IMR-90 (cell line): ENCODE measurements around the gene ZC2HC1C. TPM values are rescaled to one million over a fixed set of nuclear protein-coding genes. Genes with fewer than 3 reads are reported as not detected.

Source experiments
- ATAC-seq: fragments of 200-7000 bp; cut with Tn5 transposase; 2 replicates; pipeline ENCODE4 v1.9.1; 2020; ENCODE audit warnings: low read depth, mild to moderate bottlenecking, moderate library complexity
- BruUV-seq: library from RNA; stranded (reverse); fragments of 400-500 nt; replicated peaks from 2 replicates; lab custom pipeline; 2021; lab: Mats Ljungman, UMichigan
- CTCF ChIA-PET: fragments of 300-600 bp; formaldehyde crosslinking; extraction: SDS; loops from one replicate; lab custom pipeline; 2021; ENCODE audit warnings: antibody characterized with exemption; lab: Yijun Ruan, JAX
- POLR2A ChIA-PET: fragments of 300-600 bp; sonication (Branson Sonifier 250); formaldehyde crosslinking; loops from one replicate; lab custom pipeline; 2022; ENCODE audit warnings: antibody characterized with exemption; ENCODE audit not compliant: unreplicated experiment; lab: Charles Lee
- DNase-seq: peaks from one replicate; pipeline ENCODE4 v3.0.0; 2013
- H2AFZ ChIP-seq: replicated peaks from 2 replicates; pipeline ENCODE3; 2013; ENCODE audit warnings: low read length, mild to moderate bottlenecking; ENCODE audit not compliant: poor library complexity
- H2AK5ac ChIP-seq: 2 replicates; pipeline ENCODE4 v1.6.1; 2013; ENCODE audit warnings: low read depth, low read length, inconsistent platforms
- H2AK9ac ChIP-seq: replicated peaks from 2 replicates; pipeline ENCODE3; 2013; ENCODE audit warnings: mild to moderate bottlenecking, low read depth, low read length, moderate library complexity; ENCODE audit not compliant: poor library complexity
- H2BK120ac ChIP-seq: 2 replicates; pipeline ENCODE4 v1.6.1; 2013; ENCODE audit warnings: low read depth, low read length, inconsistent platforms
- H2BK15ac ChIP-seq: 3 replicates; pipeline ENCODE4 v1.6.1; 2013; ENCODE audit warnings: low read depth, low read length, inconsistent platforms
- H2BK20ac ChIP-seq: 2 replicates; pipeline ENCODE4 v1.6.1; 2013; ENCODE audit warnings: low read depth, mild to moderate bottlenecking, inconsistent platforms, low read length, moderate library complexity
- H2BK5ac ChIP-seq: 2 replicates; pipeline ENCODE4 v1.6.1; 2013; ENCODE audit warnings: mild to moderate bottlenecking, low read depth, low read length, inconsistent platforms; ENCODE audit not compliant: poor library complexity, severe bottlenecking
- H3K14ac ChIP-seq: replicated peaks from 2 replicates; pipeline ENCODE4 v1.6.1; 2013; ENCODE audit warnings: low read depth, low read length, inconsistent platforms
- H3K18ac ChIP-seq: 2 replicates; pipeline ENCODE4 v1.6.1; 2013; ENCODE audit warnings: low read depth, low read length, control low read depth
- H3K23ac ChIP-seq: 2 replicates; pipeline ENCODE4 v1.6.1; 2013; ENCODE audit warnings: low read depth, low read length, inconsistent platforms
- H3K27ac ChIP-seq: 2 replicates; pipeline ENCODE4 v1.5.1; 2013; ENCODE audit warnings: mild to moderate bottlenecking, control low read depth, low read length; ENCODE audit not compliant: insufficient read depth
- H3K27me3 ChIP-seq: 2 replicates; pipeline ENCODE4 v1.6.1; 2013; ENCODE audit warnings: low read length; ENCODE audit not compliant: control insufficient read depth, insufficient read depth
- H3K36me3 ChIP-seq: 2 replicates; pipeline ENCODE4 v1.6.1; 2013; ENCODE audit warnings: low read length, mixed read lengths; ENCODE audit not compliant: control insufficient read depth, insufficient read depth
- H3K4ac ChIP-seq: 2 replicates; pipeline ENCODE4 v1.6.1; 2013; ENCODE audit warnings: low read depth, low read length, inconsistent platforms
- H3K4me1 ChIP-seq: 2 replicates; pipeline ENCODE4 v1.6.1; 2013; ENCODE audit warnings: low read length, mixed read lengths; ENCODE audit not compliant: control insufficient read depth, insufficient read depth
- H3K4me2 ChIP-seq: 2 replicates; pipeline ENCODE4 v1.6.1; 2013; ENCODE audit warnings: low read depth, mild to moderate bottlenecking, control low read depth, low read length, moderate library complexity
- H3K4me3 ChIP-seq: 2 replicates; pipeline ENCODE4 v1.5.1; 2013; ENCODE audit warnings: low read depth, mild to moderate bottlenecking, control low read depth, low read length, moderate library complexity; ENCODE audit not compliant: insufficient read depth
- H3K56ac ChIP-seq: 2 replicates; pipeline ENCODE4 v1.6.1; 2013; ENCODE audit warnings: low read length, inconsistent platforms; ENCODE audit not compliant: insufficient read depth; ENCODE audit errors: extremely low read depth
- H3K79me1 ChIP-seq, 2 experiments: 2 replicates each; pipeline ENCODE4 v1.6.1; 2013; ENCODE audit warnings: low read length in 2 of 2, inconsistent platforms in 1 of 2, low read depth in 1 of 2
- H3K9ac ChIP-seq: 2 replicates; pipeline ENCODE4 v1.6.1; 2013; ENCODE audit warnings: low read depth, low read length, control low read depth
- H3K9me1 ChIP-seq: 2 replicates; pipeline ENCODE4 v1.6.1; 2013; ENCODE audit warnings: low read length, inconsistent platforms; ENCODE audit not compliant: insufficient read depth
- H3K9me3 ChIP-seq: 2 replicates; pipeline ENCODE4 v1.6.1; 2013; ENCODE audit warnings: low read length; ENCODE audit not compliant: control insufficient read depth, insufficient read depth
- H4K20me1 ChIP-seq: 2 replicates; pipeline ENCODE4 v1.6.1; 2013; ENCODE audit warnings: low read length, inconsistent platforms; ENCODE audit not compliant: insufficient read depth
- H4K5ac ChIP-seq: 2 replicates; pipeline ENCODE4 v1.6.1; 2013; ENCODE audit warnings: mild to moderate bottlenecking, low read depth, low read length, control low read depth
- H4K8ac ChIP-seq, 2 experiments: 2 replicates each; pipeline ENCODE4 v1.6.1; 2013; ENCODE audit warnings: low read depth in 2 of 2, low read length in 2 of 2, control low read depth in 1 of 2, inconsistent platforms in 1 of 2
- H4K91ac ChIP-seq: 2 replicates; pipeline ENCODE4 v1.6.1; 2013; ENCODE audit warnings: low read depth, low read length, inconsistent platforms; ENCODE audit not compliant: insufficient read depth
- CEBPB ChIP-seq: IDR thresholded peaks from 2 replicates; pipeline ENCODE4 v1.6.1; 2012; ENCODE audit warnings: low read depth, low read length, improper control_type of control experiment
- MXI1 ChIP-seq: IDR thresholded peaks from 2 replicates; pipeline ENCODE4 v1.6.1; 2012; ENCODE audit warnings: low read depth, mild to moderate bottlenecking, low read length, moderate library complexity, borderline replicate concordance
- RAD21 ChIP-seq: IDR thresholded peaks from 2 replicates; pipeline ENCODE4 v1.6.1; 2012; ENCODE audit warnings: low read length, improper control_type of control experiment
- RFX5 ChIP-seq: IDR thresholded peaks from 2 replicates; pipeline ENCODE4 v1.8.0; 2012; ENCODE audit warnings: low read depth, mild to moderate bottlenecking, low read length, moderate library complexity
- WGBS, 2 experiments: methylation state at CpG; one replicate each; pipeline versions ENCODE4 v1.1.5 to v1.1.7; 2013; ENCODE audit warnings: missing lambda C conversion rate in 2 of 2; ENCODE audit not compliant: insufficient read length in 1 of 2; ENCODE audit errors: extremely low coverage in 2 of 2; 5-methylcytosine and 5-hydroxymethylcytosine counted together
- dilution Hi-C: fragments of 300-500 bp; cut with HindIII; formaldehyde crosslinking; loops from one replicate; pipeline ENCODE4 v1.14.3; 2018; ENCODE audit warnings: low sequenced_read_pairs; ENCODE audit not compliant: unreplicated experiment
- in situ Hi-C: fragments of 300-500 bp; cut with MboI; formaldehyde crosslinking; loops from 3 replicates; pipeline ENCODE4 v1.14.3; 2019; ENCODE audit warnings: low sequenced_read_pairs, inconsistent platforms, mixed read lengths
- intact Hi-C: fragments of 100-400 bp; cut with micrococcal nuclease; formaldehyde crosslinking; loops from 2 replicates; pipeline ENCODE4 v1.10.0; 2022
- polyA plus RNA-seq, 3 experiments: library from polyadenylated mRNA; depleted of rRNA; stranded (reverse); fragments of >200 nt; gene quantifications; 2 replicates each; pipeline ENCODE4 v1.2.3, GENCODE V29; 2012; ENCODE audit warnings: low replicate concordance in 1 of 3
- total RNA-seq: library from RNA; depleted of rRNA; stranded (reverse); fragments of >200 nt; gene quantifications from 2 replicates; pipeline ENCODE4 v1.2.3, GENCODE V29; 2012
- TF ChIP-seq, protein P1 (sequence below): fragments of 150-350 bp; IDR thresholded peaks from 2 replicates; pipeline ENCODE4 v1.6.1; 2016; ENCODE audit warnings: low read depth, mild to moderate bottlenecking, low read length, moderate library complexity, borderline replicate concordance

Gene ZC2HC1C
- total and polyA plus RNA-seq, 2 of the 4 experiments (the other 2 are of a cell fraction), result 0.15 to 0.54 TPM

DNA sequence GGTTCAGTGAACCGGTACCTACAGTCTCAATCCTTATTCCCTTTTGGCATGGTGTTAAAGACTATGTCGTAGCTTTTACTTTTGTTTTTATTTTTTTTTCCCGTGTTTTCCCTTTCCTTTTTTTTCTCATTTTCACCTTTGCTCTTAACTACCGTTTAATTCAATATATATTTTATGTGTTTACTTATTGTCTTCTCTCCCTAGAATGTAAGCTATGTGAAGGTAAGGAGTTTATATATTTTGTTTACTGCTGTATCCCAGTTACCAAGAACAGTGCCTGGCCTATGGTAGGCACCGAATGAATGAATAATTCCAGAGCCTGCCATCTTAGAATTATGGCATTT lies 17.9 kb upstream of the ZC2HC1C start:
- Histone ChIP-seq H2BK20ac (no peak overlapping the region), H3K56ac (no peak overlapping the region), H3K27me3 (no peaks in the 10 kb centered on the region), H3K14ac (no peak overlapping the region), H2BK120ac (no peak overlapping the region), H2AK5ac (no peak overlapping the region), H2BK15ac (no peak overlapping the region), H4K91ac (no peak overlapping the region), H3K79me1 (peaks cover 8 to 27% of the 10 kb centered on the region in 2 experiments; a peak in 3 of 4 replicates), H4K5ac (peak overlapping the region; percentile 92), H4K8ac (peak overlapping the region; percentile 40 to 95; a peak in 3 of 4 replicates), H3K27ac (no peak overlapping the region), H3K9me1 (peaks cover 2% of the 10 kb centered on the region), H3K18ac (no peak overlapping the region), H2AK9ac (no peak overlapping the region), H2BK5ac (no peak overlapping the region), H3K4me1 (peaks cover 6% of the 10 kb centered on the region; the same call in 1 of the 2 replicates), H3K9ac (peak overlapping the region; percentile 84; the same call in 1 of the 2 replicates), H3K23ac (no peak overlapping the region), H4K20me1 (no peaks in the 10 kb centered on the region), H3K4me2 (peak overlapping the region; percentile 63), H2AFZ (peak overlapping the region; percentile 90), H3K36me3 (no peaks in the 10 kb centered on the region), H3K9me3 (no peaks in the 10 kb centered on the region), H3K4me3 (peak overlapping the region; percentile 68), H3K4ac (0 out of 2 replicates have a peak overlapping the region, but pooled peaks have one; percentile 56)
- CTCF ChIA-PET, result interaction anchor here (0.5 kb wide), 1 partner anchor 17 kb away, joined by 4 read pairs; no protein-coding TSS in a partner anchor
- no peak for ATAC-seq
- no TSS peak for BruUV-seq
- POLR2A ChIA-PET, result interaction anchor here (0.6 kb wide), 1 partner anchor 14 kb away, joined by 3 read pairs; no protein-coding TSS in a partner anchor
- WGBS, 2 experiments, result no CpG with 5 or more reads among the region's 5 CpGs
- no peak for DNase-seq
- intact Hi-C loops (no loop called here), dilution Hi-C loops (no loop called here), in situ Hi-C loops (no loop called here)
- TF ChIP-seq CEBPB, result peak; percentile 26; the same call in 1 of the 2 replicates
- TF ChIP-seq MXI1, result no peak
- TF ChIP-seq, protein P1, sequence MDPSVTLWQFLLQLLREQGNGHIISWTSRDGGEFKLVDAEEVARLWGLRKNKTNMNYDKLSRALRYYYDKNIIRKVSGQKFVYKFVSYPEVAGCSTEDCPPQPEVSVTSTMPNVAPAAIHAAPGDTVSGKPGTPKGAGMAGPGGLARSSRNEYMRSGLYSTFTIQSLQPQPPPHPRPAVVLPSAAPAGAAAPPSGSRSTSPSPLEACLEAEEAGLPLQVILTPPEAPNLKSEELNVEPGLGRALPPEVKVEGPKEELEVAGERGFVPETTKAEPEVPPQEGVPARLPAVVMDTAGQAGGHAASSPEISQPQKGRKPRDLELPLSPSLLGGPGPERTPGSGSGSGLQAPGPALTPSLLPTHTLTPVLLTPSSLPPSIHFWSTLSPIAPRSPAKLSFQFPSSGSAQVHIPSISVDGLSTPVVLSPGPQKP, result no peak
- TF ChIP-seq RFX5, result no peak
- no peak for TF ChIP-seq RAD21
